Esophagus squamous epithelium (tissue), 4 donors: ENCODE measurements around the gene FAM151A.

ENCODE experiments used
- CTCF ChIP-seq, 6 experiments: fragments of 450-650 bp in 4 of 6; fragments of 200-600 bp in 2 of 6; sonication (generic) in 2 of 6; IDR thresholded peaks; one replicate each; pipeline ENCODE4 v1.5.1; 2016 to 2019; ENCODE audit warnings: antibody characterized with exemption in 6 of 6, mild to moderate bottlenecking in 4 of 6, moderate library complexity in 4 of 6
- POLR2A ChIP-seq, 4 donors: fragments of 450-650 bp; IDR thresholded peaks; one replicate each; pipeline ENCODE4 v1.6.1; 2017; ENCODE audit warnings: antibody characterized with exemption in 4 of 4, mild to moderate bottlenecking in 4 of 4, moderate library complexity in 3 of 4

- no peak for TF ChIP-seq CTCF (IDR thresholded peaks at IDR 0.05)
- TF ChIP-seq POLR2A (IDR thresholded peaks at IDR 0.05) = no peak
Measured at GRCh38 chr1:54588377-54588776, 34.9 kb downstream of the FAM151A start.
